DND-41 (cell line): ENCODE data around the gene SYNE3.

Source experiments
- CTCF ChIP-seq: IDR thresholded peaks from 2 replicates; pipeline ENCODE4 v1.5.1; 2012; ENCODE audit warnings: borderline replicate concordance, low read length, moderate library complexity, mild to moderate bottlenecking; ENCODE audit not compliant: poor library complexity, severe bottlenecking; ENCODE audit errors: extremely low read depth
- EZH2 ChIP-seq: IDR thresholded peaks from 3 replicates; pipeline ENCODE4 v1.6.1; 2012; ENCODE audit warnings: borderline replicate concordance, low read depth, mild to moderate bottlenecking, moderate library complexity, low read length, inconsistent platforms; ENCODE audit not compliant: severe bottlenecking

- TF ChIP-seq CTCF = no peak
- no peak for TF ChIP-seq EZH2
These were observed 24.4 kb downstream of the SYNE3 start for GRCh38 chr14:95491936-95492608.
